Effector memory CD8-positive, alpha-beta T cell (primary cell): Measurements from ENCODE around the gene CAPSL.
"Not testable (repeated sequence)": the region's sequence is repeated elsewhere in the genome, so short reads cannot be mapped to it uniquely, and the experiment has no call there.

Source experiments
- ATAC-seq: fragments of 150-1000 bp; cut with Tn5 transposase; replicated peaks from 2 replicates; pipeline ENCODE4 v1.10.0; 2021; ENCODE audit warnings: mild to moderate bottlenecking, moderate library complexity
- DNase-seq, 3 experiments: peaks; one replicate each; pipeline ENCODE4 v3.0.0; 2021
- H3K27ac Mint-ChIP-seq, 2 donors: one replicate each; pipeline ENCODE4 v1.8.0; 2022; ENCODE audit warnings: mild to moderate bottlenecking in 2 of 2, mixed read lengths in 2 of 2, moderate library complexity in 2 of 2
- H3K27me3 Mint-ChIP-seq, 2 donors: one replicate each; pipeline ENCODE4 v1.8.0; 2022; ENCODE audit warnings: mixed read lengths in 2 of 2
- H3K36me3 Mint-ChIP-seq: one replicate; pipeline ENCODE4 v1.8.0; 2022; ENCODE audit warnings: mild to moderate bottlenecking, moderate library complexity, mixed read lengths; ENCODE audit not compliant: insufficient read depth
- H3K4me1 Mint-ChIP-seq, 2 donors: one replicate each; pipeline ENCODE4 v1.8.0; 2022; ENCODE audit warnings: low read depth in 2 of 2, mixed read lengths in 2 of 2
- H3K4me3 Mint-ChIP-seq, 2 donors: one replicate each; pipeline ENCODE4 v1.8.0; 2022; ENCODE audit warnings: mild to moderate bottlenecking in 2 of 2, mixed read lengths in 2 of 2, moderate library complexity in 2 of 2
- H3K9me3 Mint-ChIP-seq, 2 donors: one replicate each; pipeline ENCODE4 v1.8.0; 2022; ENCODE audit warnings: mixed read lengths in 2 of 2

CAPSL gene

GRCh38 chr5:35857606-35858205 lies 80.7 kb downstream of the CAPSL start:
- no peaks in the 10 kb centered on the region for H3K9me3 Mint-ChIP-seq

DNA sequence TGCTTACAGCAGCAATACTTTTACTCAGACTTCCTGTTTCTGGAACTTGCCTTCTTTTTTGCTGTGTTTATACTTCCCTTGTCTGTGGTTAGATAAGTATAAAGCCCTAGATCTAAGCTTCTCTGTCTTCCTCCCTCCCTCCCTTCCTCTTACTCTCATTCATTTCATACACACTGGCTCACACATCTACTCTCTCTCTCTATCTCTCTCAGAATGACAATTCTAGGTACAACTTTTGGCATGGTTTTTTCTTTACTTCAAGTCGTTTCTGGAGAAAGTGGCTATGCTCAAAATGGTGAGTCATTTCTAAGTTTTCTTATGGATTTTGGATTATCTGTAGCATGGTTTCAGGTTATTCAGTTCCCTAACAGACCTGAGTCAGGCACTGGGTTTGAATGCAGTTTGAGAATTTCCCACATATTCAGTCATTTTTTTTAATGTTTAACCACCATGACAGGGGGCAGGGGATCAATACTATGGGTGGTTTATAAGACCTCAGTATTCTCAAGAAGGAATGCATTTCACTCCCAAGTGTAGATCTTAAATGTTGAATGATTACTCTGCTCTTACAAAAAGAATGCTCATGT lies 81.6 kb downstream of the CAPSL start, which contains the start of gene IL7R:
TSS of gene IL7R (plus strand) at position 127 of the 587 bp plus-strand sequence. CDS start at position 214, 87 bp downstream.
- Mint-ChIP-seq H3K4me3 (peak within 1 kb of the TSS; percentile 74 to 76), H3K9me3 (no peaks in the 10 kb centered on the region), H3K4me1 (peaks cover 48 to 53% of the 10 kb centered on the region in 2 donors), H3K36me3 (peaks cover 91% of the 10 kb centered on the region), H3K27me3 (no peaks in the 10 kb centered on the region), H3K27ac (peak within 1 kb of the TSS; percentile 98 to 100)
- peak in 2 of 3 experiments; percentile 17 to 35 for DNase-seq
- ATAC-seq: peak; percentile 26

More at GRCh38 chr5:35857606-35858205, 80.7 kb downstream of the CAPSL start:
- peaks cover 91% of the 10 kb centered on the region for H3K36me3 Mint-ChIP-seq
- peak overlapping the region; percentile 74 to 76 for H3K4me3 Mint-ChIP-seq
- H3K27ac Mint-ChIP-seq: peak overlapping the region; percentile 98 to 100
- H3K27me3 Mint-ChIP-seq: no peaks in the 10 kb centered on the region
- peaks cover 47 to 55% of the 10 kb centered on the region in 2 donors for H3K4me1 Mint-ChIP-seq
- ATAC-seq: no peak
- no peak for DNase-seq

DNA sequence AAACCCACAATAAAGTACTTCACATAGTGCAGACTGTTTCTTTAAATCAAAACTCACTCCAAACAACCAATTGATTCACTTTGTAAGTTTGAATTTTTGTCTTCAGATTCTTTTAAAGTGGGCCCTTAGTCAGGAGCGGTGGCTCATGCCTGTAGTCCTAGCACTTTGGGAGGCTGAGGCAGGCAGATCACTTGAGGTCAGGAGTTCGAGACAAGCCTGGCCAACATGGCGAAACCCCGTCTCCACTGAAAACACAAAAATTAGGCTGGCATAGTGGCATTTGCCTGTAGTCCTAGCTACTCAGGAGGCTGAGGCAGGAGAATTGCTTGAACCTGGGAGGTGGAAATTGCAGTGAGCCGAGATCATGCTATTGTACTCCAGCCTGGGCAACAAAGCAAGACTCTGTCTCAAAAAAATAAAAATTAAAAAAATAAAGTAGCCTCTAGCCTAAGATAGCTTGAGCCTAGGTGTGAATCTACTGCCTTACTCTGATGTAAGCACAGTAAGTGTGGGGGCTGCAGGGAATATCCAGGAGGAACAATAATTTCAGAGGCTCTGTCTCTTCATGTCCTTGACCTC lies 82.1 kb downstream of the CAPSL start:
- DNase-seq, ATAC-seq, H3K27me3 Mint-ChIP-seq, H3K9me3 Mint-ChIP-seq: not testable (repeated sequence)
- H3K4me3 Mint-ChIP-seq: peak overlapping the region; percentile 74 to 76
- H3K4me1 Mint-ChIP-seq: peaks cover 48% of the 10 kb centered on the region in 2 donors
- H3K36me3 Mint-ChIP-seq: peaks cover 86% of the 10 kb centered on the region
- H3K27ac Mint-ChIP-seq: peak overlapping the region; percentile 98 to 100

GRCh38 chr5:35855187-35855586 lies 83.2 kb downstream of the CAPSL start:
- DNase-seq: no peak
- no peaks in the 10 kb centered on the region for H3K9me3 Mint-ChIP-seq
- no peaks in the 10 kb centered on the region for H3K27me3 Mint-ChIP-seq
- no peak for ATAC-seq
- H3K27ac Mint-ChIP-seq: peak overlapping the region; percentile 98 to 100
- H3K4me1 Mint-ChIP-seq: peaks cover 42 to 44% of the 10 kb centered on the region in 2 donors
- peak overlapping the region; percentile 74 to 76 for H3K4me3 Mint-ChIP-seq
- H3K36me3 Mint-ChIP-seq: peaks cover 77% of the 10 kb centered on the region
